Testis (tissue), 2 donors: ENCODE measurements around the gene TBC1D22A.

Experiments
- CTCF ChIP-seq, 3 experiments: fragments of 450-650 bp in 2 of 3; fragments of 200-600 bp in 1 of 3; sonication (generic) in 1 of 3; IDR thresholded peaks; one replicate each; pipeline ENCODE4 v1.5.1; 2016 to 2019; ENCODE audit warnings: antibody characterized with exemption in 3 of 3, mild to moderate bottlenecking in 2 of 3, moderate library complexity in 1 of 3
- POLR2A ChIP-seq: fragments of 450-650 bp; IDR thresholded peaks from one replicate; pipeline ENCODE4 v1.6.1; 2017; ENCODE audit warnings: antibody characterized with exemption, mild to moderate bottlenecking, moderate library complexity

- TF ChIP-seq POLR2A (no peak), CTCF (IDR thresholded peaks at IDR 0.05) (no peak)
Observed at GRCh38 chr22:47014636-47015345, 252.3 kb downstream of the TBC1D22A start.
